H1 (cell line): ENCODE results near the gene PLXNB1. TPM values are rescaled to one million over a fixed set of nuclear protein-coding genes. Genes with fewer than 3 reads are reported as not detected.
"Not testable (repeated sequence)": the region's sequence is repeated elsewhere in the genome, so short reads cannot be mapped to it uniquely, and the experiment has no call there.

Experiments used
- CTCF ChIA-PET: fragments of 300-600 bp; sonication (Branson Sonifier 250); formaldehyde crosslinking; loops from one replicate; lab custom pipeline; 2021; ENCODE audit not compliant: partially characterized antibody; lab: Charles Lee
- POLR2A ChIA-PET: fragments of 300-600 bp; sonication (Branson Sonifier 250); formaldehyde crosslinking; loops from one replicate; lab custom pipeline; 2021; ENCODE audit warnings: inconsistent platforms; ENCODE audit not compliant: partially characterized antibody; lab: Charles Lee
- DNase-seq, 2 experiments: peaks; one replicate each; pipeline versions ENCODE4 v3.0.0 to v3.0.0-alpha.2; 2010 to 2022; ENCODE audit warnings: low spot score in 2 of 2, low read depth in 1 of 2, mixed read lengths in 1 of 2
- FAIRE-seq: peaks from 2 replicates; lab custom pipeline; 2011; peaks lifted over from hg19 to GRCh38; lab: Jason Lieb, UNC
- H2AFZ ChIP-seq: 2 replicates; pipeline ENCODE4 v1.8.1; 2012; ENCODE audit warnings: low read length, inconsistent platforms
- H2AK5ac ChIP-seq: 2 replicates; pipeline ENCODE4 v1.6.1; 2013; ENCODE audit warnings: low read depth, low read length
- H2BK120ac ChIP-seq: replicated peaks from 2 replicates; pipeline ENCODE3; 2013; ENCODE audit warnings: low read depth, low read length, inconsistent platforms
- H2BK12ac ChIP-seq: 2 replicates; pipeline ENCODE4 v1.6.1; 2013; ENCODE audit warnings: low read depth, low read length
- H2BK15ac ChIP-seq: 2 replicates; pipeline ENCODE4 v1.6.1; 2013; ENCODE audit warnings: low read length
- H2BK20ac ChIP-seq: 2 replicates; pipeline ENCODE4 v1.6.1; 2013; ENCODE audit warnings: low read length
- H2BK5ac ChIP-seq: 2 replicates; pipeline ENCODE4 v1.6.1; 2013; ENCODE audit warnings: low read depth, low read length
- H3K14ac ChIP-seq: 2 replicates; pipeline ENCODE4 v1.6.1; 2013; ENCODE audit warnings: inconsistent platforms; ENCODE audit not compliant: insufficient read length
- H3K18ac ChIP-seq: 2 replicates; pipeline ENCODE4 v1.6.1; 2013; ENCODE audit warnings: low read length; ENCODE audit errors: extremely low read depth
- H3K23ac ChIP-seq: 2 replicates; pipeline ENCODE4 v1.6.1; 2013; ENCODE audit warnings: inconsistent platforms; ENCODE audit not compliant: insufficient read length
- H3K23me2 ChIP-seq: 2 replicates; pipeline ENCODE4 v1.6.1; 2013; ENCODE audit warnings: low read depth, low read length
- H3K27ac ChIP-seq: 2 replicates; pipeline ENCODE4 v1.6.1; 2011; ENCODE audit warnings: low read depth, low read length, inconsistent platforms
- H3K27me3 ChIP-seq, 4 experiments: replicated peaks in 1 of 4; 1 replicate in 1 of 4; 2 replicates in 3 of 4; pipeline versions ENCODE4 v1.6.1 to v1.8.1; 2011 to 2013; ENCODE audit warnings: low read length in 3 of 4, mild to moderate bottlenecking in 3 of 4, inconsistent platforms in 2 of 4, mixed read lengths in 2 of 4, moderate library complexity in 1 of 4; ENCODE audit not compliant: control insufficient read depth in 3 of 4, insufficient read depth in 3 of 4; ENCODE audit errors: extremely low read depth in 1 of 4
- H3K36me3 ChIP-seq, 4 experiments: 2 replicates each; pipeline versions ENCODE4 v1.6.1 to v1.8.1; 2011 to 2013; ENCODE audit warnings: mild to moderate bottlenecking in 4 of 4, low read length in 3 of 4, moderate library complexity in 2 of 4, control low read depth in 1 of 4, inconsistent platforms in 1 of 4; ENCODE audit not compliant: insufficient read depth in 4 of 4, control insufficient read depth in 2 of 4
- H3K4ac ChIP-seq: replicated peaks from 2 replicates; pipeline ENCODE3; 2013; ENCODE audit warnings: low read length, low read depth, mixed read lengths, inconsistent platforms; ENCODE audit not compliant: insufficient read length
- H3K4me1 ChIP-seq, 4 experiments: replicated peaks in 1 of 4; 1 replicate in 1 of 4; 2 replicates in 3 of 4; pipeline versions ENCODE4 v1.6.1 to v1.8.1; 2011 to 2013; ENCODE audit warnings: low read length in 3 of 4, inconsistent platforms in 2 of 4, mixed read lengths in 1 of 4; ENCODE audit not compliant: insufficient read depth in 4 of 4, control insufficient read depth in 3 of 4
- H3K4me2 ChIP-seq, 2 experiments: 2 replicates each; pipeline versions ENCODE4 v1.6.1 to v1.8.1; 2011 to 2013; ENCODE audit warnings: low read depth in 2 of 2, low read length in 2 of 2, control low read depth in 1 of 2, inconsistent platforms in 1 of 2, mild to moderate bottlenecking in 1 of 2; ENCODE audit not compliant: insufficient read depth in 1 of 2
- H3K4me3 ChIP-seq, 4 experiments: fragments of 200-600, 300-600 bp in 1 of 4; sonication (generic), shearing (Covaris generic), sonication (Bioruptor Twin) in 1 of 4; 2 replicates each; pipeline versions ENCODE4 v1.5.1 to v1.8.1; 2011 to 2016; ENCODE audit warnings: low read length in 4 of 4, low read depth in 3 of 4, control low read depth in 2 of 4, inconsistent platforms in 2 of 4, mild to moderate bottlenecking in 2 of 4, mixed read lengths in 1 of 4, moderate library complexity in 1 of 4; ENCODE audit not compliant: insufficient read depth in 2 of 4; ENCODE audit errors: extremely low read depth in 1 of 4
- H3K56ac ChIP-seq: replicated peaks from 2 replicates; pipeline ENCODE3; 2013; ENCODE audit warnings: low read depth, mild to moderate bottlenecking, mixed read lengths, low read length, inconsistent platforms; ENCODE audit not compliant: insufficient read length
- H3K79me1 ChIP-seq: 2 replicates; pipeline ENCODE4 v1.6.1; 2013; ENCODE audit warnings: low read depth, low read length, control low read depth
- H3K79me2 ChIP-seq, 2 experiments: 2 replicates each; pipeline versions ENCODE4 v1.6.1 to v1.8.1; 2012 to 2013; ENCODE audit warnings: low read length in 2 of 2, mild to moderate bottlenecking in 2 of 2, inconsistent platforms in 1 of 2; ENCODE audit not compliant: insufficient read depth in 2 of 2, control insufficient read depth in 1 of 2
- H3K9ac ChIP-seq, 4 experiments: replicated peaks in 1 of 4; 1 replicate in 1 of 4; 2 replicates in 3 of 4; pipeline versions ENCODE4 v1.6.1 to v1.8.1; 2011 to 2013; ENCODE audit warnings: low read depth in 3 of 4, low read length in 3 of 4, control low read depth in 2 of 4, mild to moderate bottlenecking in 2 of 4, moderate library complexity in 2 of 4, inconsistent platforms in 1 of 4; ENCODE audit errors: extremely low read depth in 1 of 4
- H3K9me3 ChIP-seq, 2 experiments: 2 replicates each; pipeline versions ENCODE4 v1.6.1 to v1.8.1; 2012 to 2013; ENCODE audit warnings: mild to moderate bottlenecking in 2 of 2, moderate library complexity in 2 of 2, control low read depth in 1 of 2, inconsistent platforms in 1 of 2, low read depth in 1 of 2, low read length in 1 of 2, mixed read lengths in 1 of 2; ENCODE audit not compliant: insufficient read depth in 2 of 2
- H4K20me1 ChIP-seq, 2 experiments: replicated peaks in 1 of 2; 2 replicates each; pipeline versions ENCODE3 to v1.8.1; 2011 to 2013; ENCODE audit warnings: inconsistent platforms in 2 of 2, low read length in 2 of 2, mild to moderate bottlenecking in 1 of 2; ENCODE audit not compliant: insufficient read depth in 2 of 2, control insufficient read depth in 1 of 2
- H4K5ac ChIP-seq: 2 replicates; pipeline ENCODE4 v1.6.1; 2013; ENCODE audit warnings: low read length, low read depth, mixed read lengths, inconsistent platforms; ENCODE audit not compliant: insufficient read length
- H4K8ac ChIP-seq: 2 replicates; pipeline ENCODE4 v1.8.0; 2013; ENCODE audit warnings: mild to moderate bottlenecking, moderate library complexity, low read length, inconsistent platforms; ENCODE audit not compliant: insufficient read depth; ENCODE audit errors: extremely low read depth
- H4K91ac ChIP-seq: replicated peaks from 2 replicates; pipeline ENCODE3; 2013; ENCODE audit warnings: low read length, mixed read lengths, inconsistent platforms; ENCODE audit not compliant: insufficient read length
- WGBS, 2 experiments: shearing (Covaris generic) in 1 of 2; methylation state at CpG; one replicate each; pipeline versions ENCODE4 v1.1.6 to v1.1.7; 2013 to 2015; ENCODE audit warnings: low lambda C conversion rate in 2 of 2, mixed read lengths in 2 of 2, inconsistent platforms in 1 of 2, low coverage in 1 of 2, missing lambda C conversion rate in 1 of 2; ENCODE audit not compliant: insufficient replicate concordance in 2 of 2, insufficient coverage in 1 of 2, insufficient read length in 1 of 2; ENCODE audit errors: extremely low coverage in 1 of 2, missing lambda C conversion rate in 1 of 2; 5-methylcytosine and 5-hydroxymethylcytosine counted together
- polyA plus RNA-seq, 7 experiments: library from polyadenylated mRNA; depleted of rRNA in 3 of 7; stranded (reverse) in 5 of 7; unstranded in 2 of 7; fragments of >200 nt in 5 of 7; fragments of 200-250 nt in 2 of 7; gene quantifications; 1 replicate in 5 of 7; 2 replicates in 1 of 7; 4 replicates in 1 of 7; pipeline versions ENCODE4 v1.2.1 to v1.2.3, GENCODE V29; 2011 to 2013; ENCODE audit warnings: missing spikeins in 2 of 7, mixed read lengths in 2 of 7
- total RNA-seq: library from RNA; stranded (reverse); fragmentation: NEBNext Ultra II Directional; extraction: Animal tissue kit (Norgen Biotek cat#: 25700); gene quantifications from 2 replicates; pipeline ENCODE4 v1.2.1, GENCODE V29; 2021

Gene PLXNB1
- total and polyA plus RNA-seq, 2 of the 8 experiments (the other 6 are each of a cell fraction or from before 2014, with no cell fraction given), result 109 to 114 TPM

DNA sequence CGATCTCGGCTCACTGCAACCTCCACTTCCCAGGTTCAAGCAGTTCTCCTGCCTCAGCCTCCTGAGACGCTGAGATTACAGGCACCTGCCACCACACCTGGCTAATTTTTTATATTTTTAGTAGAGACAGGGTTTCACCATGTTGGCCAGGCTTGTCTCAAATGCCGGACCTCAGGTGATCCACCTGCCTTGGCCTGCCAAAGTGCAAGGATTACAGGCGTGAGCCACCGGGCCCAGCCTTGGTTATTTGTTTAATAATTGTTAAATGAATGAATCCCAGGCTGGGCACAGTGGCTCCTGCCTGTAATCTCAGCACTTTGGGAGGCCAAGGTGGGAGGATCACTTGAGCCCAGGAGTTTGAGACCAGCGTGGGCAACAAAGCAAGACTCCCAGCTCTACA lies 31.9 kb upstream of the PLXNB1 start:
- WGBS, 2 experiments, result 96% methylated on average over 7 of the region's 7 CpGs; no CpG with 5 or more reads in 1 of the 2 experiments
- DNase-seq, result not testable (repeated sequence)

More for the DNA sequence above, 31.9 kb upstream of the PLXNB1 start:
- not testable (repeated sequence) for H3K23ac ChIP-seq, H3K56ac ChIP-seq, H2BK12ac ChIP-seq, H3K14ac ChIP-seq, H4K20me1 ChIP-seq, H3K4ac ChIP-seq, H2BK120ac ChIP-seq, H4K91ac ChIP-seq, H3K27me3 ChIP-seq, H2AK5ac ChIP-seq, H3K79me1 ChIP-seq, H4K8ac ChIP-seq, H2BK15ac ChIP-seq, H2AFZ ChIP-seq, H3K27ac ChIP-seq, H2BK5ac ChIP-seq, H4K5ac ChIP-seq, H3K4me3 ChIP-seq, H3K18ac ChIP-seq, H3K9me3 ChIP-seq, H3K79me2 ChIP-seq, H2BK20ac ChIP-seq, FAIRE-seq, H3K4me2 ChIP-seq, H3K9ac ChIP-seq, H3K23me2 ChIP-seq
- POLR2A ChIA-PET, result interaction anchor here (0.7 to 8.1 kb wide), 11 partner anchors 10 to 96 kb away, joined by 3 to 83 read pairs (median 5); partner anchors contain the start of genes ATRIP, CCDC51, SHISA5 and TMA7
- peaks cover 0 to 18% (median 11%) of the 10 kb centered on the region in 4 experiments; a peak in 5 of 7 replicates for H3K4me1 ChIP-seq
- H3K36me3 ChIP-seq, result peaks cover 12 to 39% (median 34%) of the 10 kb centered on the region in 4 experiments
- CTCF ChIA-PET, result interaction anchor here (0.7 to 21.5 kb wide), 8 partner anchors 11 to 223 kb away, joined by 3 to 251 read pairs (median 5); partner anchors contain the start of gene SHISA5
